ENCODE data around the gene DMD. TPM values are rescaled to one million over a fixed set of nuclear protein-coding genes. Genes with fewer than 3 reads are reported as not detected.

DMD gene
- total RNA-seq, 2 donors from 2014 or later: 10.0 to 28.8 TPM

GRCh38 chrX:31237189-31237588 lies 1974.2 kb downstream of the DMD start:
- intact Hi-C loops (cut with DNase I, micrococcal nuclease): no loop called here
- DNase-seq: no peak
- ATAC-seq: no peak

- intact Hi-C loops (cut with DNase I, micrococcal nuclease): no loop called here
- DNase-seq (no peak), ATAC-seq (no peak)
These were observed 1975.1 kb downstream of the DMD start for GRCh38 chrX:31236231-31236630.

DNA sequence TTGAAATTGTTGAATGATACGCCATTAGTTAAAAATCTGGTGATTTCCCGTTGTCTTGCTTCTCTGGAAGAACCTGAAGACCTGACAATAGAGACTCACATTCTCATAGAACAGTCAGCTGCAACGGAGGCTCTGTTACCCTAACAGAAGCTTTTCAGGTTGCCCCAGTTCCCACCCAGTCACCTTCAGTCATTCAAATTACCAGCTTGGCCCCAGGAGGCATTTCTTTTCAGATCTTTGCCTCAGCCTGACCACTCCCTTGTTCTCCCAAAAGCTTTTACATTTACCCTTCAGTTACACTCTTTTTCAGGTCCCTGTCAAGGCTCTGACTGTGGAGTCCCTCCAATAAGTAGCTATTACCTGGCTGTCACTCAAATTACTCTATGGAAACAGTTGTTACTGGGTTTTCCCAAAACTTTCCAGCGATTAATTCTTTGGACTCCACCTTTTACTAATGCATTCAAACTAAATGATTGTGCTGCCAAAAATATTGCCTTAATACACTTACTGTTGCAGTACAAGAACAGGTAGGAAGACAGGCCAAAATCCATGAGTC lies 1977.3 kb downstream of the DMD start:
- intact Hi-C loops (cut with DNase I, micrococcal nuclease): no loop called here
- no peak for ATAC-seq
- DNase-seq: no peak

DNA sequence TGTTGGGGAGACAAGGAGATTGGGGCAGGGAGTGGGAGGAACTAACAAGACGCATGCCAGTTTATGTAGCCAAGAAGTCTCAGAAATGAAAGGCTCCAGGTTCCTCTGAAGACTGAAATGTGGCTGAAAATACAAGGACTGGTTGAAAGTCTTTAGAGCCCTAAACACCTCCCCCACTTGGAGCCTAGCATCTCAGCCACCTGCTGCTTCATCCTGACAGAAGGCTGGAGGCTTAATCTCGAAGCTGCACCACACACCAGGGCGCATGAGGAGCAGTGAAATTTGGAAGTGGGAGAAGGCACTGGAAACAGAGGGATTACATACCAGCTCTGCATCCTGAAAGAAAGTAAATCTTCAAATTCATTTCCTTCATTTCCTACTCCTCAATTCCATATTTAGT lies 1978.8 kb downstream of the DMD start:
- intact Hi-C loops (cut with DNase I, micrococcal nuclease): no loop called here
- DNase-seq: no peak
- ATAC-seq: no peak

DNA sequence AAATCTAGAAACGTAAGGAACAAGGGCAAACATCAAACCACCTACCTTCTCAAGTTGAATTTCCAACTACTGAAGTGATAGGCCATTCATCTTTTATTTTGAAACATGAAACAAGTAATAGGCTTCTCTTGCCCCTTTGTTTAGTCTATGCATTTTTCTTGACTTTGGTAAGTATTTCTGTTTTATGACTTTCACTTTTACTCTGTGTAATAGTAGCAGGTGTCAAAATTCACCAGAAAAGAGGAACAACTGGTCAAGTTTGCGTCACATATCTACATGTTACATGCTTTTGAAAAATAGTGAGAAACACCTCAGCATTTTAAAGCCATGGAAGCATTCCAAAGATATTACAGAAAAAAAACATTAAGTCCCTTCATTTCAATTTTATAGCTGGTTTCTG lies 1982.4 kb downstream of the DMD start:
- no peak for ATAC-seq

GRCh38 chrX:31228415-31228832 lies 1982.9 kb downstream of the DMD start:
- ATAC-seq (no peak), DNase-seq (no peak)
- intact Hi-C loops (cut with DNase I, micrococcal nuclease): no loop called here

More for the DNA sequence above, 1982.4 kb downstream of the DMD start:
- intact Hi-C loops (cut with DNase I, micrococcal nuclease): no loop called here
- no peak for DNase-seq

DNA sequence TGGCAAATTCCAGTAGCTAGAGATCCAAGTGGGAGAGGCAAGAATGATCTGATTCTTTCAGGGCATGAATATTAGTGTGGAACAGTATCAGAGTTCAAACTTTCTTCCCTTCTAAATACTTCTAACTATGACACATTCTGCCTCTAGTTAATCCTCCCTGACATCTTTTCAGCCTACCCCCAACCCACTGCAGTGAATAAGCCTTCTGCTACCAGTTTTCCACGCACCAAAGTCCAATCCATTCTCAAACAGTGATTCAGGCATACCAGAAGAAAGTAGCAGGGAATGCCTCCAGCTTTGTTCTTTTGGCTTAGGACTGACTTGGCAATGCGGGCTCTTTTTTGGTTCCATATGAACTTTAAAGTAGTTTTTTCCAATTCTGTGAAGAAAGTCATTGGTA lies 1984.1 kb downstream of the DMD start:
- ATAC-seq (no peak), DNase-seq (no peak)
- intact Hi-C loops (cut with DNase I, micrococcal nuclease): no loop called here

- intact Hi-C loops (cut with DNase I, micrococcal nuclease): no loop called here
- ATAC-seq (no peak), DNase-seq (no peak)
These were observed 1985.5 kb downstream of the DMD start for GRCh38 chrX:31225819-31226218.

GRCh38 chrX:31224381-31225012 lies 1986.9 kb downstream of the DMD start:
- ATAC-seq: peak; percentile 51
- no peak for DNase-seq
- intact Hi-C loops (cut with DNase I, micrococcal nuclease): no loop called here

DNA sequence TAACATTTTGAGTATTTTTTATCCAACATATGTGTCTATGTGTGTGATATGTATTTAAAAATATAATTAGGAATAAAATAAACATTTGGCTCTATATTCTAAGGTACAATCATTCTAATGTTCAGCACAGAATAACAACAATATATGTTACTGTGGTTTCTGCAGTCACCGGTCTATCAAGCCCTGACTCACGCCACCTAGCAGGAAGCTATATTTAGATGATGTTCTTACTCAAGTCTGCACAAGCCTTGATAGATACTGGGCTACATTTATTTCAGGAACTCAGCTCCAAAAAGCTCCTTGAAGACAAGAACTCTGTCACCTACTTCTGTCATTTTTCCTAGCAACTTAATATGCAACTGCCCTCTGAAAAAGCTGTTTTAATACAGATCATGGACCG lies 1987.5 kb downstream of the DMD start:
- ATAC-seq (no peak), DNase-seq (no peak)
- intact Hi-C loops (cut with DNase I, micrococcal nuclease): no loop called here

DNA sequence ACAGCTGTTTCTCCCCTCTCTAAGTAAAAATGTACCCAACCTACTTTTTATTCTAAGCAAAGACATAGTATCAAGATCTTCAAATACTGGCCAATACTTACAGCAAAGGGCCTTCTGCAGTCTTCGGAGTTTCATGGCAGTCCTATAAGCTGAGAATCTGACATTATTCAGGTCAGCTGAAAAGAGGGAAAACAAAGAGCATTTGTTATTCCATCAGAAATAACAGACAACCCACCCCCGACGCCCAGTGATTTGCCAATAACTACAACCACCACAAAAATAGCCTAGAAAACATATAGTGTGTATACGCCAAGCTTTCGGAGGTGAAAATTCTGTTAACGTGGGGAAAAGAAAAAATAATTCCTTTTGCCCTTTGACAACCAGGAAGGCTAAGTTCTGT lies 1988.4 kb downstream of the DMD start:
- no peak for DNase-seq
- ATAC-seq: no peak
- intact Hi-C loops (cut with DNase I, micrococcal nuclease): no loop called here

DNA sequence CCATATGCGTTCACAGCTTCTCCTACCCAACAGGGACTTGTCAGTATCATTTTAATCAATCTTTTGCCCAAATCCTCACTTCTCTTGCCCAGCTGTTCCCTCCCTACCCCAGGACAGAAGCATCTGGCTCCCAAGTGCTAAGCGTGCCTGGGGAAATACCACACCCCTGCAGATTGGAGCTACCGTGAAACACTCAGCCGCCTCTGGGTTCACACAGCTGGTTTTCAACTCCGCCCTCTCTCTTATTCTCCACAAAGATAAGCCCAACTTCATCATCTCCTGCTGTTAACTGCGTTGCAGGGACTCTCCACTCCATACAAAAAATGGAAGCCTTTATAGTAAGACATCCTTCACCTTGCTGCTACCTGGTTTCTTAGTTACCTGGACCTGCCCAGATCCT lies 1992.2 kb downstream of the DMD start:
- ATAC-seq (peak; percentile 26), DNase-seq (no peak)
- intact Hi-C loops (cut with DNase I, micrococcal nuclease): no loop called here

DNA sequence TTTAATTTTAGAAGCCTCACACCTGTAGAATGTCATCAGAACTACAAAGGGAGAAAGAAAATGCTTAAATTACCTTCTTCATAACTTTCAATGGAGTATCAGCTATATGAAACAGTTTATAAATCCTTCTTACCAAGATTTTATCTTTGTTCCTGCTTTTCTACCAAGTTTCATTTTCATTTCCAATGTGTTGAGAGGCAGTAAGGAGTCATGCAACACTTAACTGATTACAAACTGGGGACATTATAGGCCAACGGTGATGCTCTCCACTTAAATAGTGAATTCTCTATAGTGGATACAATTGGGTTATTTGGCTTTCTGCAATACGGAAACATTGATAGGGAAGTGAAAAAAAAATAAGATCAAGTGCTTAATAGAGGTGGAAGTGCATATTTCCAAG lies 1994.3 kb downstream of the DMD start:
- no peak for DNase-seq
- intact Hi-C loops (cut with DNase I, micrococcal nuclease): no loop called here
- no peak for ATAC-seq

DNA sequence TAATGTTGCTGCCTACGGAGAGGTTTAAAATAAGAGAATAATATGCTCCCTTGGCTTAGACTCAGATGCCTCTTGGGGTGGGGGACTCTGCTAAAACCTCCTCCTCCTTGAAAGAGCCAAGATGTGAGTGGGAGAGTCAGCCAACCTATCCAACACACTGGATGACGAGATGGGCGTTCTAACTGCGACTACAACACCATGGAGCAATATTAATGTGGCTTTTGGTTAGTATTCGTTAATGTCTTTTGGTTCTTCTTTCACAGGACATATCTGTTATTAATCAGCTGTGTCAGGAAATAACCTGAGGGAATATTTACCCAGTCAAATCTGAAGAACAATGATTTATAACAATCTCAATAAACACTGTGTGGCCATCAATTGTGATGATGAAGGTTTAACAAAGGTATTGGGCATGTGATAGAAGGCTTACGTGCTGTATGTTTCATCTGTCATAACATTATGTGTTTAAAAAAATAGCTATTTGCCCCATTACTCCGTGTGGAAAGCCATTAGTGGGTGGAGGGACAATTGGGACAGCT lies 1996.0 kb downstream of the DMD start:
- ATAC-seq (no peak), DNase-seq (no peak)
- intact Hi-C loops (cut with DNase I, micrococcal nuclease): no loop called here

DNA sequence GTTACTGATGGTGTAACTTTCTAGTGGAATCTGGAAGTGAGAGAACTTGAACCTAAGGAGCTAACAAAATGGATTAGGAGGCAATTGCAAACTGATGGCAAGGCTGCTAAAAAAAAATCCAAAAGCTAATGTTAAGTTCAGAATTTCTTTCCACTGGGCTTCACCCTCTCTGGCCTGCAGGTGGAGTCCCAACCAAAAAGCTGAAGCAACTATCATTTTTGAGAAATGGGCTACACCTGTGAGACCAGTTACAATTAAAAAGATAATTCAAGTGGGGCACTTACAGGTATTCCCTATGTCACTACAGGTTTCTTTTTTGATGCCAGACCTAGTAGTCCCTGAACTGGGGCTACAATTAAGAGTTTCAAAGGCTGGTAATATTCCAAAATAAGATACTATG lies 1997.4 kb downstream of the DMD start:
- intact Hi-C loops (cut with DNase I, micrococcal nuclease): no loop called here
- DNase-seq (peak in 1 of 2 donors; percentile 7), ATAC-seq (no peak)

- ATAC-seq (no peak), DNase-seq (no peak)
- intact Hi-C loops (cut with DNase I, micrococcal nuclease): no loop called here
These were observed 1998.2 kb downstream of the DMD start for GRCh38 chrX:31212856-31213748.

GRCh38 chrX:31209005-31209628 lies 2002.2 kb downstream of the DMD start:
- intact Hi-C loops (cut with DNase I, micrococcal nuclease): no loop called here
- DNase-seq (no peak), ATAC-seq (peak; percentile 34)

- intact Hi-C loops (cut with DNase I, micrococcal nuclease): no loop called here
- no peak for DNase-seq
- no peak for ATAC-seq
These were observed 2009.8 kb downstream of the DMD start for GRCh38 chrX:31201503-31201902.

DNA sequence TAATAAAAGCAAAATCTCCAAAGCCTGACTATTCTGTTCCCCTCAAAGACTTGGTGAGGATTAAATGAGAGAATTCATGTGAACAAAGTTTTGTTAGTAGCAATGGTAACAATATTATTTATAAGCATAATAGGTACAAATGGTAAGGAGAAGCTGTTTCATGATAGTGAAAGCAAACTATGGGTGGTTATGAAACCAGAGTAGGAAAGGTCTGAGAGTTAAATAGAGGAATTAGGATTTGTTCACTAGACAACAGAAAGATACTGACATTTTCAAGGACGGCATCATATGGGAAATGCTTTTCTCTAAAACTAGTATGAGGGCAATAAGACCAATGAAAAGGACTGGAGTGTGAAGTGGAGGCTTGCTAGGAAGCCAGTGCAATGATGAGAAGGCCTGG lies 2010.9 kb downstream of the DMD start:
- intact Hi-C loops (cut with DNase I, micrococcal nuclease): no loop called here
- ATAC-seq (no peak), DNase-seq (no peak)

GRCh38 chrX:31199840-31200114 lies 2011.6 kb downstream of the DMD start:
- peak; percentile 98 for ATAC-seq
- intact Hi-C loops (cut with DNase I, micrococcal nuclease): no loop called here
- peak; percentile 29 to 30 for DNase-seq
